ENCODE data around the gene ARHGAP25.

ARHGAP25 gene

DNA sequence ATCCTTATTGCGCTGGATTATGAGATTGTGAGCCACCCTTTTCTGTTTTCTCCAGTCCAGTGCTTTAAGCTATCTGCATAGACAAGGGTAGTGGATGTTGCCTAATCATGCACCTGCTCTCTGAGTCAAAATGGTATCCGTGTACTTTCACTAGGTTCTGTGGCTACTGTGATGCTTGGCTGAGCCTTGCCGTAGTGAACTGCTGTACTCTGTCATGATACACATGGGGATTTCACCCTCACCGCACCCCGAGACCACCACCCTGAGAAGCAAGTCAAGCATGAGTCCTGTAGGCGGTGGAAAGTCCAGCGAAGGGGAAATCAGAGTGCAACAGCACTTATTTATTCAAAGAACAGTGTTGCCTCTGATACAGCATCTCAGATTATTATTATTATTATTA is 55.0 kb downstream of the ARHGAP25 start:
- DNase-seq, result no peak
- Histone ChIP-seq H2BK5ac (ENCODE audit: low read depth, low read length, poor library complexity, severe bottlenecking) (no peak overlapping the region), H3K9ac (ENCODE audit: low read length) (no peak overlapping the region), H2BK15ac (ENCODE audit: low read depth, poor library complexity, severe bottlenecking) (no peak overlapping the region), H3K27me3 (ENCODE audit: control insufficient read depth in 1 of 2, insufficient read depth in 1 of 2, low read length in 2 of 2) (peaks cover 0 to 13% of the 10 kb centered on the region in 2 experiments), H2AFZ (ENCODE audit: low read depth, low read length) (no peak overlapping the region), H3K4ac (ENCODE audit: low read depth in 1 of 2, low read length in 2 of 2) (no peak overlapping the region), H2BK120ac (ENCODE audit: low read depth, low read length) (no peak overlapping the region), H2BK12ac (ENCODE audit: low read length in 2 of 2) (peak overlapping the region in 1 of 2 experiments; percentile 4), H2AK5ac (ENCODE audit: low read length, severe bottlenecking) (no peak overlapping the region), H4K8ac (ENCODE audit: low read length) (peak overlapping the region; percentile 4), H3K18ac (ENCODE audit: low read depth in 1 of 2, low read length in 2 of 2) (no peak overlapping the region), H4K91ac (ENCODE audit: low read length) (no peak overlapping the region), H3K23ac (ENCODE audit: low read length in 2 of 2) (no peak overlapping the region), H3K79me1 (replicated peaks; ENCODE audit: low read length, poor library complexity, severe bottlenecking) (no peaks in the 10 kb centered on the region), H3K9me3 (ENCODE audit: control insufficient read depth, low read length) (no peaks in the 10 kb centered on the region), H3K4me1 (ENCODE audit: control insufficient read depth, insufficient read depth, low read depth, low read length) (no peaks in the 10 kb centered on the region), H3K4me2 (ENCODE audit: low read length, poor library complexity, severe bottlenecking) (no peak overlapping the region), H3K4me3 (ENCODE audit: insufficient read depth in 1 of 2, low read depth in 1 of 2, low read length in 2 of 2) (no peak overlapping the region), H3K27ac (ENCODE audit: low read length, poor library complexity, severe bottlenecking) (no peak overlapping the region), H3K36me3 (ENCODE audit: control insufficient read depth in 1 of 2, insufficient read depth in 2 of 2, low read depth in 1 of 2, low read length in 2 of 2) (no peaks in the 10 kb centered on the region), H3K14ac (ENCODE audit: low read length in 2 of 2) (no peak overlapping the region)
- WGBS, result 94% methylated on average over 5 of the region's 7 CpGs

DNA sequence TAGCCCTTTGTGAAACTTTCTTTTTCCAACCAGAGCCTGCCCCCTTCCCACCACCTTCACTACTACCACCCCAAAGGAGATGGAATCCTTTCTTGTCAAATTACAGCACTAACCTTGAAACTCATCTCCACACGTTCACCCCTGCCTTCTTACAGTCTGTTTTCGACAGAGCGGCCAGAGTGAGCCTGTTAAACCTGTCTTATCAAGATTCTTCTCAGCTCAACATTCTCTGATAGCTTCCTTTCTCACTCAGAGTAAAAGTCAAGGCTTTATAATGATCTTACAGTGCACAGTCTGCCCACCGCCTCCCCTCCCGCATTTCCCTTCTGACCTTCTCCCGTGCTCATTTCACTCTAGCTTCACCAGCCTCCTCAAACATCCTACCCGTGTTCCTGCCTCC is 56.0 kb downstream of the ARHGAP25 start:
- H3K79me1 ChIP-seq (replicated peaks; ENCODE audit: low read length, poor library complexity, severe bottlenecking), result no peaks in the 10 kb centered on the region
- no peak overlapping the region for H2AFZ ChIP-seq (ENCODE audit: low read depth, low read length)
- H4K91ac ChIP-seq (ENCODE audit: low read length), result peak overlapping the region; percentile 11
- H3K9me3 ChIP-seq (ENCODE audit: control insufficient read depth, low read length), result no peaks in the 10 kb centered on the region
- H3K4me1 ChIP-seq (ENCODE audit: control insufficient read depth, insufficient read depth, low read depth, low read length), result no peaks in the 10 kb centered on the region
- no peak overlapping the region for H3K18ac ChIP-seq (ENCODE audit: low read depth in 1 of 2, low read length in 2 of 2)
- H2AK5ac ChIP-seq (ENCODE audit: low read length, severe bottlenecking), result no peak overlapping the region
- DNase-seq, result no peak
- no peak overlapping the region for H2BK15ac ChIP-seq (ENCODE audit: low read depth, poor library complexity, severe bottlenecking)
- H2BK120ac ChIP-seq (ENCODE audit: low read depth, low read length), result no peak overlapping the region
- H3K4ac ChIP-seq (ENCODE audit: low read depth in 1 of 2, low read length in 2 of 2), result no peak overlapping the region
- H4K8ac ChIP-seq (ENCODE audit: low read length), result peak overlapping the region; percentile 59
- H3K4me3 ChIP-seq (ENCODE audit: insufficient read depth in 1 of 2, low read depth in 1 of 2, low read length in 2 of 2), result no peak overlapping the region
- 89% methylated on average over 7 of the region's 7 CpGs for WGBS
- no peak overlapping the region for H3K4me2 ChIP-seq (ENCODE audit: low read length, poor library complexity, severe bottlenecking)
- H3K27ac ChIP-seq (ENCODE audit: low read length, poor library complexity, severe bottlenecking), result no peak overlapping the region
- no peak overlapping the region for H3K23ac ChIP-seq (ENCODE audit: low read length in 2 of 2)
- H3K27me3 ChIP-seq (ENCODE audit: control insufficient read depth in 1 of 2, insufficient read depth in 1 of 2, low read length in 2 of 2), result peaks cover 0 to 6% of the 10 kb centered on the region in 2 experiments
- H3K9ac ChIP-seq (ENCODE audit: low read length), result no peak overlapping the region
- H3K36me3 ChIP-seq (ENCODE audit: control insufficient read depth in 1 of 2, insufficient read depth in 2 of 2, low read depth in 1 of 2, low read length in 2 of 2), result no peaks in the 10 kb centered on the region
- no peak overlapping the region for H2BK5ac ChIP-seq (ENCODE audit: low read depth, low read length, poor library complexity, severe bottlenecking)
- H3K14ac ChIP-seq (ENCODE audit: low read length in 2 of 2), result no peak overlapping the region
- H2BK12ac ChIP-seq (ENCODE audit: low read length in 2 of 2), result no peak overlapping the region

GRCh38 chr2:68791914-68792313 is 57.3 kb downstream of the ARHGAP25 start:
- Histone ChIP-seq H3K9ac (ENCODE audit: low read length) (no peak overlapping the region), H3K9me3 (ENCODE audit: control insufficient read depth, low read length) (no peaks in the 10 kb centered on the region), H3K4me2 (ENCODE audit: low read length, poor library complexity, severe bottlenecking) (no peak overlapping the region), H2BK120ac (ENCODE audit: low read depth, low read length) (no peak overlapping the region), H3K4ac (ENCODE audit: low read depth in 1 of 2, low read length in 2 of 2) (peak overlapping the region in 1 of 2 experiments; percentile 11), H2AK5ac (ENCODE audit: low read length, severe bottlenecking) (no peak overlapping the region), H3K4me3 (ENCODE audit: insufficient read depth in 1 of 2, low read depth in 1 of 2, low read length in 2 of 2) (no peak overlapping the region), H3K36me3 (ENCODE audit: control insufficient read depth in 1 of 2, insufficient read depth in 2 of 2, low read depth in 1 of 2, low read length in 2 of 2) (no peaks in the 10 kb centered on the region), H2AFZ (ENCODE audit: low read depth, low read length) (no peak overlapping the region), H2BK15ac (ENCODE audit: low read depth, poor library complexity, severe bottlenecking) (no peak overlapping the region), H2BK5ac (ENCODE audit: low read depth, low read length, poor library complexity, severe bottlenecking) (no peak overlapping the region), H3K23ac (ENCODE audit: low read length in 2 of 2) (no peak overlapping the region), H2BK12ac (ENCODE audit: low read length in 2 of 2) (peak overlapping the region in 1 of 2 experiments; percentile 18), H3K18ac (ENCODE audit: low read depth in 1 of 2, low read length in 2 of 2) (no peak overlapping the region), H3K4me1 (ENCODE audit: control insufficient read depth, insufficient read depth, low read depth, low read length) (no peaks in the 10 kb centered on the region), H3K79me1 (replicated peaks; ENCODE audit: low read length, poor library complexity, severe bottlenecking) (no peaks in the 10 kb centered on the region), H4K8ac (ENCODE audit: low read length) (no peak overlapping the region), H4K91ac (ENCODE audit: low read length) (no peak overlapping the region), H3K27me3 (ENCODE audit: control insufficient read depth in 1 of 2, insufficient read depth in 1 of 2, low read length in 2 of 2) (peaks cover 0 to 3% of the 10 kb centered on the region in 2 experiments), H3K27ac (ENCODE audit: low read length, poor library complexity, severe bottlenecking) (no peak overlapping the region), H3K14ac (ENCODE audit: low read length in 2 of 2) (no peak overlapping the region)
- 94% methylated on average over 1 of the region's 1 CpG for WGBS
- DNase-seq, result no peak

- Histone ChIP-seq H2AK5ac (ENCODE audit: low read length, severe bottlenecking) (no peak overlapping the region), H3K36me3 (ENCODE audit: control insufficient read depth in 1 of 2, insufficient read depth in 2 of 2, low read depth in 1 of 2, low read length in 2 of 2) (no peaks in the 10 kb centered on the region), H3K27ac (ENCODE audit: low read length, poor library complexity, severe bottlenecking) (no peak overlapping the region), H2BK120ac (ENCODE audit: low read depth, low read length) (no peak overlapping the region), H3K79me1 (replicated peaks; ENCODE audit: low read length, poor library complexity, severe bottlenecking) (no peaks in the 10 kb centered on the region), H4K91ac (ENCODE audit: low read length) (no peak overlapping the region), H2BK5ac (ENCODE audit: low read depth, low read length, poor library complexity, severe bottlenecking) (no peak overlapping the region), H3K4me2 (ENCODE audit: low read length, poor library complexity, severe bottlenecking) (no peak overlapping the region), H3K18ac (ENCODE audit: low read depth in 1 of 2, low read length in 2 of 2) (no peak overlapping the region), H4K8ac (ENCODE audit: low read length) (no peak overlapping the region), H2BK12ac (ENCODE audit: low read length in 2 of 2) (no peak overlapping the region), H3K4me1 (ENCODE audit: control insufficient read depth, insufficient read depth, low read depth, low read length) (no peaks in the 10 kb centered on the region), H3K27me3 (ENCODE audit: control insufficient read depth in 1 of 2, insufficient read depth in 1 of 2, low read length in 2 of 2) (peaks cover 0 to 3% of the 10 kb centered on the region in 2 experiments), H3K4me3 (ENCODE audit: insufficient read depth in 1 of 2, low read depth in 1 of 2, low read length in 2 of 2) (no peak overlapping the region), H2BK15ac (ENCODE audit: low read depth, poor library complexity, severe bottlenecking) (no peak overlapping the region), H3K23ac (ENCODE audit: low read length in 2 of 2) (no peak overlapping the region), H2AFZ (ENCODE audit: low read depth, low read length) (no peak overlapping the region), H3K9ac (ENCODE audit: low read length) (no peak overlapping the region), H3K9me3 (ENCODE audit: control insufficient read depth, low read length) (no peaks in the 10 kb centered on the region), H3K4ac (ENCODE audit: low read depth in 1 of 2, low read length in 2 of 2) (no peak overlapping the region), H3K14ac (ENCODE audit: low read length in 2 of 2) (no peak overlapping the region)
- no peak for DNase-seq
- WGBS, result 95% methylated on average over 4 of the region's 4 CpGs
Measured at GRCh38 chr2:68792751-68793150, 58.1 kb downstream of the ARHGAP25 start.
